Endothelial cell of umbilical vein (primary cell): ENCODE measurements around the gene OTUD3. TPM values are rescaled to one million over a fixed set of nuclear protein-coding genes. Genes with fewer than 3 reads are reported as not detected.

Experiments used
- BruUV-seq: library from RNA; stranded (reverse); fragments of 400-500 nt; replicated peaks from 2 replicates; lab custom pipeline; 2021; lab: Mats Ljungman, UMichigan
- CTCF ChIA-PET: fragments of 300-600, 350-600 bp; sonication (Branson Sonifier 250); formaldehyde crosslinking; loops from one replicate; lab custom pipeline; 2021; ENCODE audit warnings: antibody characterized with exemption, inconsistent platforms; lab: Charles Lee
- POLR2A ChIA-PET: fragments of 300-600, 350-600 bp; sonication (Branson Sonifier 250); formaldehyde crosslinking; loops from one replicate; lab custom pipeline; 2021; ENCODE audit warnings: antibody characterized with exemption, inconsistent platforms; lab: Charles Lee
- DNase-seq: peaks from one replicate; pipeline ENCODE4 v3.0.0-alpha.2; 2011; ENCODE audit warnings: low read depth, low spot score
- FAIRE-seq: peaks from 2 replicates; lab custom pipeline; 2011; peaks lifted over from hg19 to GRCh38; lab: Jason Lieb, UNC
- H2AFZ ChIP-seq: 2 replicates; pipeline ENCODE4 v1.6.0; 2012; ENCODE audit warnings: low read depth, low read length, control low read depth, inconsistent platforms
- H3K27ac ChIP-seq: 2 replicates; pipeline ENCODE4 v1.5.1; 2011; ENCODE audit warnings: low read depth, mild to moderate bottlenecking, control low read depth, low read length, moderate library complexity; ENCODE audit not compliant: insufficient read depth
- H3K27me3 ChIP-seq, 2 experiments: 2 replicates each; pipeline versions ENCODE4 v1.6.0 to v1.6.1; 2011; ENCODE audit warnings: low read length in 2 of 2, mixed read lengths in 1 of 2; ENCODE audit not compliant: control insufficient read depth in 2 of 2, insufficient read depth in 2 of 2
- H3K36me3 ChIP-seq, 2 experiments: 2 replicates in 1 of 2; 3 replicates in 1 of 2; pipeline ENCODE4 v1.5.1; 2011; ENCODE audit warnings: low read length in 2 of 2, mild to moderate bottlenecking in 1 of 2, moderate library complexity in 1 of 2; ENCODE audit not compliant: control insufficient read depth in 2 of 2, insufficient read depth in 2 of 2; ENCODE audit errors: extremely low read depth in 1 of 2
- H3K4me1 ChIP-seq: 3 replicates; pipeline ENCODE4 v1.5.1; 2011; ENCODE audit warnings: mild to moderate bottlenecking, low read length; ENCODE audit not compliant: control insufficient read depth, insufficient read depth; ENCODE audit errors: extremely low read depth
- H3K4me2 ChIP-seq: 2 replicates; pipeline ENCODE4 v1.6.1; 2011; ENCODE audit warnings: low read length, control low read depth, mixed read lengths; ENCODE audit not compliant: insufficient read depth
- H3K4me3 ChIP-seq, 3 experiments: fragments of 200-600 bp in 1 of 3; sonication (generic), shearing (Covaris generic) in 1 of 3; replicated peaks in 1 of 3; 2 replicates each; pipeline ENCODE4 v1.5.1; 2011 to 2016; ENCODE audit warnings: control low read depth in 3 of 3, low read length in 3 of 3, mild to moderate bottlenecking in 2 of 3, inconsistent platforms in 1 of 3, low read depth in 1 of 3, moderate library complexity in 1 of 3; ENCODE audit not compliant: insufficient read depth in 1 of 3
- H3K79me2 ChIP-seq: 2 replicates; pipeline ENCODE4 v1.6.0; 2012; ENCODE audit warnings: low read length, inconsistent platforms; ENCODE audit not compliant: control insufficient read depth, insufficient read depth
- H3K9ac ChIP-seq: replicated peaks from 2 replicates; pipeline ENCODE3; 2011; ENCODE audit warnings: low read length, control low read depth; ENCODE audit not compliant: insufficient read depth; ENCODE audit errors: extremely low read depth
- H3K9me1 ChIP-seq: replicated peaks from 3 replicates; pipeline ENCODE4 v1.6.0; 2011; ENCODE audit warnings: mild to moderate bottlenecking, low read length; ENCODE audit not compliant: control insufficient read depth, insufficient read depth; ENCODE audit errors: extremely low read depth
- H3K9me3 ChIP-seq: replicated peaks from 2 replicates; pipeline ENCODE4 v1.5.1; 2012; ENCODE audit warnings: low read length, inconsistent platforms; ENCODE audit not compliant: control insufficient read depth, insufficient read depth
- H4K20me1 ChIP-seq: replicated peaks from 2 replicates; pipeline ENCODE3; 2011; ENCODE audit warnings: mild to moderate bottlenecking, low read length; ENCODE audit not compliant: control insufficient read depth, insufficient read depth; ENCODE audit errors: extremely low read depth
- EZH2 ChIP-seq: IDR thresholded peaks from 2 replicates; pipeline ENCODE4 v1.6.1; 2012; ENCODE audit warnings: borderline replicate concordance, low read depth, mild to moderate bottlenecking, moderate library complexity, low read length, inconsistent platforms; ENCODE audit not compliant: severe bottlenecking
- FOS ChIP-seq: IDR thresholded peaks from 2 replicates; pipeline ENCODE4 v1.6.1; 2011; ENCODE audit warnings: mild to moderate bottlenecking, low read length, moderate library complexity, borderline replicate concordance; ENCODE audit not compliant: insufficient read depth
- GATA2 ChIP-seq: IDR thresholded peaks from 2 replicates; pipeline ENCODE4 v1.7.0; 2011; ENCODE audit warnings: low read depth, mild to moderate bottlenecking, moderate library complexity, mixed read lengths, low read length; ENCODE audit not compliant: insufficient read length, insufficient read depth
- JUN ChIP-seq: IDR thresholded peaks from 2 replicates; pipeline ENCODE4 v1.6.1; 2011; ENCODE audit warnings: borderline replicate concordance, low read depth; ENCODE audit not compliant: insufficient read length, insufficient read depth
- MYC ChIP-seq: IDR thresholded peaks from one replicate; pipeline ENCODE4 v1.6.1; 2011; ENCODE audit warnings: mild to moderate bottlenecking, low read depth, low read length
- POLR2A ChIP-seq: IDR thresholded peaks from 2 replicates; pipeline ENCODE4 v1.6.1; 2012; ENCODE audit warnings: low read depth, mild to moderate bottlenecking, control low read depth, low read length
- POLR2AphosphoS5 ChIP-seq: IDR thresholded peaks from 2 replicates; pipeline ENCODE4 v1.6.1; 2012; ENCODE audit warnings: low read depth, mild to moderate bottlenecking, control low read depth, low read length, moderate library complexity; ENCODE audit not compliant: insufficient read depth
- dilution Hi-C: fragments of 300-500 bp; cut with MboI; formaldehyde crosslinking; loops from one replicate; pipeline ENCODE4 v1.15.0; 2019; ENCODE audit warnings: low sequenced_read_pairs; ENCODE audit not compliant: extremely low pct_ligation_motif_present
- intact Hi-C: fragments of 100-400 bp; cut with micrococcal nuclease; formaldehyde crosslinking; loops from one replicate; pipeline ENCODE4 v1.10.0; 2022
- polyA plus RNA-seq, 4 experiments: library from polyadenylated mRNA; depleted of rRNA in 3 of 4; stranded (reverse) in 3 of 4; unstranded in 1 of 4; fragments of >200 nt; gene quantifications; 2 replicates each; pipeline versions ENCODE4 v1.2.1 to v1.2.3, GENCODE V29; 2011 to 2012; ENCODE audit warnings: missing spikeins in 1 of 4
- total RNA-seq: library from RNA; stranded (reverse); gene quantifications from 2 replicates; pipeline ENCODE4 v1.2.3, GENCODE V29; 2021
- TF ChIP-seq, protein P1 (sequence below), 2 donors: IDR thresholded peaks; 1 replicate in 1 of 2; 2 replicates in 1 of 2; pipeline ENCODE4 v1.5.1; 2011; ENCODE audit warnings: low read length in 2 of 2, mild to moderate bottlenecking in 2 of 2, moderate library complexity in 2 of 2, control low read depth in 1 of 2, inconsistent platforms in 1 of 2, low read depth in 1 of 2; ENCODE audit not compliant: insufficient read depth in 1 of 2; ENCODE audit errors: extremely low read depth in 1 of 2
- TF ChIP-seq, protein P2 (sequence below): IDR thresholded peaks from 2 replicates; pipeline ENCODE4 v1.6.1; 2011; ENCODE audit not compliant: insufficient read depth, insufficient read length

Gene OTUD3
- total and polyA plus RNA-seq, 2 donors (not counting 3 experiments of a cell fraction or from before 2014, with no cell fraction given): 3.1 to 10.6 TPM

DNA sequence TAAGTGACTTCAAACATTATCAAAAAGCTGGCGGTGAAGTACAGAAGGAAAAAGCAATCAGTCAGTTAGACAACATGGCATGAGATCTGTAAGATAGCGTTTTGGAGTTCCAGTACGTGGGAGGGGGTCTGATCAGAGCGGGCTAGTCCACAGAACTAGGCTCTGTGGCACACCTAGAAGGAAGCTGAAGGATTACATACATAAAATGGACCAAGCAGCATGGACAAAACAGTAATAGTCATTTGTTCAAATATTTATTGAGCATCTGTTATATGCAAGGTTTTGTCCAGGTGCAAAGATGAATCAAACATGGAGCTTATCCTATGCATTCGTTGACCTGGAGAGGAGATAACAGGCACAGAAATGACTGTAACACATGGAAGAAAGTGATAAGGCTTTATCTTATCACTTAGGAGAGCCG lies 64.1 kb downstream of the OTUD3 start:
- Histone ChIP-seq H4K20me1 (no peaks in the 10 kb centered on the region), H3K4me2 (no peak overlapping the region), H3K79me2 (no peaks in the 10 kb centered on the region), H3K9me3 (no peaks in the 10 kb centered on the region), H3K27ac (no peak overlapping the region), H3K9me1 (no peaks in the 10 kb centered on the region), H3K4me3 (no peak overlapping the region), H3K27me3 (no peaks in the 10 kb centered on the region), H3K4me1 (peaks cover 3% of the 10 kb centered on the region), H2AFZ (no peak overlapping the region), H3K36me3 (no peaks in the 10 kb centered on the region), H3K9ac (no peak overlapping the region)
- ChIA-PET POLR2A (interaction anchor here (0.6 kb wide), 1 partner anchor 205 kb away, joined by 4 read pairs; no protein-coding TSS in a partner anchor), CTCF (interaction anchor here (0.9 to 1.3 kb wide), 3 partner anchors 11 to 29 kb away, joined by 3 read pairs; no protein-coding TSS in a partner anchor)
- DNase-seq (no peak), FAIRE-seq (no peak)
- dilution Hi-C loops: no loop called here
- intact Hi-C loops: no loop called here
- TF ChIP-seq, protein P1, sequence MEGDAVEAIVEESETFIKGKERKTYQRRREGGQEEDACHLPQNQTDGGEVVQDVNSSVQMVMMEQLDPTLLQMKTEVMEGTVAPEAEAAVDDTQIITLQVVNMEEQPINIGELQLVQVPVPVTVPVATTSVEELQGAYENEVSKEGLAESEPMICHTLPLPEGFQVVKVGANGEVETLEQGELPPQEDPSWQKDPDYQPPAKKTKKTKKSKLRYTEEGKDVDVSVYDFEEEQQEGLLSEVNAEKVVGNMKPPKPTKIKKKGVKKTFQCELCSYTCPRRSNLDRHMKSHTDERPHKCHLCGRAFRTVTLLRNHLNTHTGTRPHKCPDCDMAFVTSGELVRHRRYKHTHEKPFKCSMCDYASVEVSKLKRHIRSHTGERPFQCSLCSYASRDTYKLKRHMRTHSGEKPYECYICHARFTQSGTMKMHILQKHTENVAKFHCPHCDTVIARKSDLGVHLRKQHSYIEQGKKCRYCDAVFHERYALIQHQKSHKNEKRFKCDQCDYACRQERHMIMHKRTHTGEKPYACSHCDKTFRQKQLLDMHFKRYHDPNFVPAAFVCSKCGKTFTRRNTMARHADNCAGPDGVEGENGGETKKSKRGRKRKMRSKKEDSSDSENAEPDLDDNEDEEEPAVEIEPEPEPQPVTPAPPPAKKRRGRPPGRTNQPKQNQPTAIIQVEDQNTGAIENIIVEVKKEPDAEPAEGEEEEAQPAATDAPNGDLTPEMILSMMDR (IDR thresholded peaks at IDR 0.05; ENCODE audit: extremely low read depth in 1 of 2, insufficient read depth in 1 of 2, low read depth in 1 of 2, low read length in 2 of 2): no peak
- TF ChIP-seq JUN (no peak), GATA2 (no peak), POLR2AphosphoS5 (no peak), FOS (no peak), EZH2 (no peak), MYC (no peak), POLR2A (no peak)
- TF ChIP-seq, protein P2, sequence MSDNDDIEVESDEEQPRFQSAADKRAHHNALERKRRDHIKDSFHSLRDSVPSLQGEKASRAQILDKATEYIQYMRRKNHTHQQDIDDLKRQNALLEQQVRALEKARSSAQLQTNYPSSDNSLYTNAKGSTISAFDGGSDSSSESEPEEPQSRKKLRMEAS: no peak
- BruUV-seq: no TSS peak
